Epithelial cell of prostate (primary cell): ENCODE data around the gene CPA4.

Experiments
- DNase-seq: peaks from one replicate; pipeline ENCODE4 v3.0.0-alpha.2; 2011; ENCODE audit warnings: low read depth, low spot score
- H3K27ac ChIP-seq: fragments of 450-650 bp; 2 replicates; pipeline ENCODE4 v1.5.1; 2017; ENCODE audit warnings: mild to moderate bottlenecking

CPA4 gene

DNA sequence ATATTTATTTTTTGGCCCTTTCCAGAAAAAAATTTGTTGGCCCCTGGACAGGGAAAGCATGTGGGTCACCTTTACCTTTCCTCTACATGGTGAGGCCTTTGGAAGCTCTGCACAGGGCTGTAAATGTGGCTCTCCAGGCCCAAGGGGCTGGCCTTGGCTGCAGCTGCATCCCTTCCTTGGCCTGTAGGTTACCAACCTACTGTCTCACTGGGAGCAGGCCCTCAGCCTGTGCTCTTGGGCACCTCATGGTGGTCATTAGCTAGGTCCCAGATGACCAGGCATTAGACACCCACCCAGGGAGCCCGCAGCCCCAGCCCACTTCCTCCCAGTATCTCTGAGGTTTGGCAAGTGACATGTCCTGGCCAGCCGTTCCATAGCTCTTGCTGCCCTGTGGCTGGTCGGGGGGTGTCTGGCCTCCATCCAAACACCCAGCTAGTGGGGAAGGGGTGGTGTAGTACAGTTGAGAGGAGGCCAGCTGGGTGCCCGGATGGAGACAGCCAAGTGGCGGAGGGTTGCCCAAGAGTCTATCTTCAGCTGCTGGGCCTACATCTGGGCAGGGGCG, 44.5 kb downstream of the CPA4 start:
- H3K27ac ChIP-seq = no peak overlapping the region
- no peak for DNase-seq

DNA sequence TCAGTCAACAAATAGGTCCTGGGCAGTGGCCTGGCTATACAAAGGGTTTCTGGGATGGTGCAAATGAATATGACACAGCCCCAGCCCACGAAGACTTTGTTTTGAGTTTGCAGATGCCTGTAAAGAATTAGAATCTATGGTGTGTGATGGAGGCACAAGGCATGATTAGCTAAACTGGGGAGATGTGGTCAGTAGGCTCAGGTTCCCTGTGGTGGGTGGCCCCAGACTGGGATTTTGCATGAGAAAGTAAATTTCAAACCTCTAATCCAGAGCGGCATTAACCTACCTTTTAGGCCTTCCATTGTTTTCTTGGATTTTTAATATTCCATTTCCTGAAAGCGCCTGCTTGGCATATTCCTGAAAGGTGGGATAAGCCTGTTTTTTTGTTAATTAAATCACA, 45.3 kb downstream of the CPA4 start:
- no peak for DNase-seq
- H3K27ac ChIP-seq = no peak overlapping the region

DNA sequence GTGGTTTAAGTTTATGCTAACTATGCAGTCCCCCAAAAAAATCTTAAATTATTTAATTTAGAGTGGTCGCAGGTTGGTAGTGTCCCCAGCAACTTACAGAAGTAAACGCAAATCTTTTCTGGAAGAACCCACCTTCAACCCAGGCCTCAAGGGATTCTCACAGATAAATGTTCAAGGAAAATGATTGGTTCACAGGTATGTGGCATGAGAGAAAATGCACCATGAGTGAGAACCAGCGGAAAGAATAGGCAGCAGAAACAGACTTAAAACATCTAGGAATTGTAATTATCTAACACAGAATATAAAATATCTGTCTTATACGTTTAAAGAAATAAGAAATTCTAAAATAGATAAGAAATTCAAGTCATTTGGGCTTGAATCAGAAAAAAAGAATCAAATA, 48.9 kb downstream of the CPA4 start:
- H3K27ac ChIP-seq = no peak overlapping the region
- no peak for DNase-seq

DNA sequence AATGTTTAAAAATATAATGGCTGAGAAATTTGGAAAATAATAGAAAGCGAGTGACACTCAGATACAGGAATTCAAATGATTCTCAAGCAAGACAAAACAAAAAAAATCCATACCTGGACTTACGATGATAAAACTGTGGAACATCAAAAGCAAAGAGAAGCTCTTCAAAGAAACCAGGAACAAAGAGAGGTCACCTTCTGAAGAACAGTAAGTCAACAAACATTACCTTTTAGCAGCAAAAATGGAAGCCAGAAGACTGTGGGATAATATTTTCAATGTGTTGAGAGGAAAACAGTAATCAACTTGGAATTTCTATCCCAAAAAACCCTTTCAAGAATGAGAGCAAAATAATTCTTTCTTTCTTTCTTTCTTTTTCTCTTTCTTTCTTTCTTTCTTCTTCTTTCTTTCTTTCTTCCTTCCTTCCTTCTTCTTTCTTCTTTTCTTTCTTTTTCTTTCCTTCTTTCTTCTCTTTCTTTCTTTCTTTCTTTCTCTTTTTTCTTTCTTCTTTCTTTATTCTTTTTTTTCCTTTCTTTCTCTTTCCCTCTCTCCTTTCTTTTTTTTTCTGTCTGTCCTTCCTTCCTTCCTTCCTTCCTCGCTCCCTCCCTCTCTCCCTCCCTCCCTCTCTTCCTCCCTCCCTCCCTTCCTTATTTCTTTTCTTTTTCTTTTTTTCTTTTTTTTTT, 49.9 kb downstream of the CPA4 start:
- H3K27ac ChIP-seq = no peak overlapping the region
- no peak for DNase-seq

DNA sequence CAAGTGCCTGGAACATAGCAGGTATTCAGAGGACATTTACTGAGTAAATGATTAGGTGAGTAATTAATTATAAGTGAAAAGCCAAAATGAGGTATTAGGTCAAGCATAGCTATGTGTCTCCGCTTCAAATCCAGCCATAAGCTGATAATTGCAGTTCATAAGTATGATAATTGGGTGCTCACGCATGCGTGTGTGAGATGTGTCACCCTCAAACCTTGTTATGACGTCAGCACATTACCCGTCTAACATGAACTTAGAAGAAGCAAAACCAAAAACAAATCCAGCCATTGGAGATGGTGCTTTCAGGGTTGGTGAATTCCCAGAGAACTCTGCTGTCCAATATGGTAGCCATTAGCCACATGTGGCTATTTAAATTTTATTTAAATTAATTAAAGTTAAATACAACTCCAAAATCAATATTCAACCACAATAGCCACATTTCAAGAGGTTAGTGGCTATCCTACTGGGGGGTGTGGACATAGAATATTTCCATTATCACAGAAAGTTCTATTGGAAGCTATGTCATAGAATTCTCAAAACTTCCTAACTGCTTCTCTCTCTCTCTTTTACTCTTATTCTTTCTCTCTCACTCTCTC, 51.4 kb downstream of the CPA4 start, which contains the start of gene CPA5:
TSS of gene CPA5 (plus strand) at position 546 of the 596 bp plus-strand sequence. CDS start 1,670 bp downstream, outside the sequence.
- no peak for DNase-seq
- no peak within 1 kb of the TSS for H3K27ac ChIP-seq

DNA sequence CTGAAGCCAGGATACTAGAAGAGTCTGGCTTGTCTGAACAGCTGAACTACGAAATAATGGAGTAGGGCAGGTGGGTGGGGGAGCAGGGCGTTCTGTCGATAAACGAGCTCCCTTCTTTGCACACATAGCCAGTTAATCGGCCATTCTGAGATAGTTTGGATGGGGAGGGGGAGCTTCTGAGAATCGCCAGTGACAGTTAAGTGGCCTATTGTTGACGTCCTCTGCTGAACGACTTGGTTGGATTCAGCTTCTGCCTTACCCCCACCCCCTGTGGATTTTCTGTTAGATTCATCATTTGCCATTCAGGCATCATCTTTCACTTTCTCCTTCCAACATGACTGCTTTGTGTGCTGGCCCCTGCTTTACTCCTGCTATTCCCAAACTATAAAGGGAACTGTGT, 52.2 kb downstream of the CPA4 start:
- no peak for DNase-seq
- H3K27ac ChIP-seq = no peak overlapping the region

DNA sequence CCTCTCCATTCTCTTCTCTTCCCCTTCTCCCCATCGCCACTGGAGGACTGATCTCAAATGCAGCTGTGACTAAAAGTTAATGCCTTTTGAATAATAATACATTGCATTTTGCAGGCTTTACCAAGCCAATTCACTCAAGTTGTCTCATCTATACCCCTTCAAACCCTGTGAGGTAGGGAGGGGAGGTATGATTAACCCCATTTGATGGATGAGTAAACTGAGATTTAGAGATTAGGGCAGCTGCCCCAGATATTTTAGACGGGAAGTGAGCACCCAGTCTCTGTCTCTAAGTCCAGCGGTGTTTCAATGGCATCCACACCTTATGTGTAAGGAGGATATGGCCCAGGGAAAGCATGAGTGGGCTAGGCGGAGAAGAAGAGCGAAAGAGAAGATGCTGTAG, 52.8 kb downstream of the CPA4 start:
- H3K27ac ChIP-seq = no peak overlapping the region
- no peak for DNase-seq

DNA sequence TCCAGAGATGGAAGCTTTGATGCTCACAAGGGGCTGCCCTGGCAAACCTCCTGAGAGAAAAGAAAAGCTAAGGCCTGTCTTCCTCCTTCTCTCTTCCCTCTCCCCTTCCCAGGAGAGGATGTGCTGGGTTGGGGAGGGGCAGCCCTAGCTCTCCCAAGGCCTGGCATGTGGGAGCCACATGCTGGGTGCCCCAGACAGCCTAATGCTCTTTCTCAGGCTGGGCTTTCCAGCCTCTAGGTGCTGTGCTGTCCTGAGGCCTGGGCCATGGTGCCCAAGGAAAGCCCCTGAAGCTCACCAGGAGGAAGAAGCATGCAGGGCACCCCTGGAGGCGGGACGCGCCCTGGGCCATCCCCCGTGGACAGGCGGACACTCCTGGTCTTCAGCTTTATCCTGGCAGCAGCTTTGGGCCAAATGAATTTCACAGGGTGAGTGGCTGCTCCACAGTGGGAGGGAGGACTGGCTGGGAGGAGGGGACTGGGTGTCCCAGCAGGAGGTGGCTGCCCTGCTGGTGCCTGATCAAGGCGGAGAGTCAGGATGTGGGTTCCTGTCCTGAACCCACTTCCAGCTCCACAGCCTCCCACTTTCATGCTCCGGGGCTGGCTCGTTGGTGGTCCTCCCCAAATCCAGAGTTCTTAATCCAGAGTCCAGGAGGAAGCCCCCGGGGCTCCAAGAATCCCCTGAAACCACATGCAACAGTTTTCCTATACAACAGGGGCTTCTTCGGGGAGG, 53.4 kb downstream of the CPA4 start:
- no peak for DNase-seq
- H3K27ac ChIP-seq = no peak overlapping the region

DNA sequence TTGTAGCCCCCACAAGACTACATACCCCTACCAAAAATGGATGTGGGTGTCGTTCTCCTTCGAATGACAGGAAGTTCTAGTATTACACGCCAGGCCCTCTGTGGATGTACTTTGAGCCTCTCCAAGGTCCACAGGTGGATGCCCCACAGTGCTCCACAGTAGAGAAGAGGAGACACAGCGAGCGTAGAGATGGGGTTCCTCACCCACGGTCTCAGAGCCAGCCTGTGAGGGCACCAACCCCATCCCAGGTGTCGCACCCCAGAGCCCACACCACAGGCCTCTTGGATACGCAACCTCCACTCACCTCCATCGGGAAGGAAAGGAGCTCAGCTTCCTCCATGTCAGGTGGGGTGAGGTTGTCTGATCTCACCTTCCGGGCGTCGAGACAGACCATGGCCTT, 54.0 kb downstream of the CPA4 start:
- DNase-seq = no peak
- H3K27ac ChIP-seq = no peak overlapping the region

DNA sequence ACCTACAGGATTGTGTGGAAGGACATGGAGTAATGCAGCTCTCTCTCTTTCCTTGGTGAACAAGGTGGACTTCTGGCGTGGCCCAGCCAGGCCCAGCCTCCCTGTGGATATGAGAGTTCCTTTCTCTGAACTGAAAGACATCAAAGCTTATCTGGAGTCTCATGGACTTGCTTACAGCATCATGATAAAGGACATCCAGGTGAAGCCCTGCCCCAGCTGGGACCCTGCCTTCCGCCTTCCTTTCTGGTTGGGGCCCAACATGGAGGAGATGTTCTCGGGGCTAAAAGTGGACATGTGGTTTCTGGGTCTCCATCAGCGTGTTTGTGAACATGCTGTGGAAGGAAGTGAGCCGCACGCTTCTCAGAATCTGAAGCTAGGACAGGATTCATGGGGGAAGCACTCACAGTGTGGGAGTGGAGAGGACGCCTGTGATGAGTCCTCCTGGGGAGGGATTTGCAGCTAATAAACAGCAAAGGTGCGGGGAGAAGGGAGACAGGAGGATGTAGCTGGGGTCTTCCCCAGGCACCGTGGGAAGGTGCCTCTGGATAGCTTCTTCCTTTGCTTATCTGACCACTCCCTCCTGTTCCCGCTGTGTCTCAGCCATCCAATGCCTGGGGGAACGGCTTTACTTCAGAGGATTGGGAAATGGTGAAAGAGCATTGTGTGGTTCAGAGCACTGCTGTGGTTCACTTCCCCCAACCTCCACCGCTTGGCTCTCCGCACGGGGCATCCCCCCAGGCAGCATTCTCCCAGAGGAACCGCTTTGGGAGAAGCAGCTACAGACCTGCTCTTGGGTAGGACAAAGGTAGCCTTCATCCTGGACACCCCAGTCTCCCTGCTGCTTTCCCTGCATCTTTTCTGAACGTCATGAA, 57.2 kb downstream of the CPA4 start:
- H3K27ac ChIP-seq = no peak overlapping the region
- DNase-seq = no peak

DNA sequence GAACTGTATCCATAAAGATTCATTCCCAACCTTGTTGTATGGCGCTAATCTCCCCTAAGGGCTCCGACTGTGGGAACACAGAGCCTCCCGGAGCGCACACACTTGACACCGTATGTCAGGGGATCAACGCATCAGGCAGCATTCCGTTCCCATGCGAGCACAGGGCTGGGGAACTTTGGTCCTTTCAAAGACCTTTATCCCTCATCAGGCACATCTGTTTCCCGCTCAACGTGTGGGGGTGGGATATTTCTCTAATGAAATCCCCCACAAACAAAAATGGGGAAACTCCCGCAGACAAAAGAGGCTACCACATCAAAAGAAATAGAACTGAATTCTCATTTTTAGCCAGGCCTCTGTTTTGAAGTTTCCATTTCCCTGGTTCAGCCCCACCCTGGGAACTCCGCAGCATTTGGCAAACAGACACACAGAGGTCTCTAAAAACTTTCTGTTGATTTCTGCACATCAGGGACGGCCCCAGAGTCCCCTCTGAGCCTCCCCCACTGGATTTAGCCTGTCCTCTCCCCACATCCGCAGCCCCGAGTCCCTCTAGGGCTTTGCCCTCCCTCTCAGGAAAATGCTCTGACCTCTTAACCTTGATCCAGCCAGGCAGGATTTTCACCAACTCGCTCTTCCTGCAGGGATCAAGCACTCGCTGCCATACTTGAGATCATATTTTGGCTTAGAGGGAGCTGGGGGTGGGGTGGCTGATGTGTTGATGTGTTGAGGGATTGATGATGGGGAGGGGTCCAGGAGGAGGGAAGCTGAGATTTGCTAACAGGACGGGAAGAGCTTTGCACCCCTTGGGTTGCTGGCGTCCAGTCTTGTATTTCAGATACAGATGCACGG, 58.2 kb downstream of the CPA4 start:
- no peak overlapping the region for H3K27ac ChIP-seq
- no peak for DNase-seq

DNA sequence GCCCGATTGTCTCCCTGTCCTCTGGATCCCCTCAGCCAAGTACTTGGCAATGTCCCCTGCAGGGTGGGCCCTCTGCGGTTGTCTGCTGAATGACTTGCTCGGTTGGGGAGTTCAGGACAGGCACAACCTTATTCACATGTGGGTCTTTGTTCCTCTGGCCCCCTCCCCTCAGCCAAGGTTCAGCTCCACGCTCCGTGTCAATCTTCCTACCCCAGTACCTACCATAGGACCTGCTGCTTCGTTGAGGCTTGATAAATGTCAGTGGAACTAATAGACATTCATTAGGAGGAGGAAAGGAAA, 58.8 kb downstream of the CPA4 start:
- DNase-seq = no peak
- no peak overlapping the region for H3K27ac ChIP-seq

DNA sequence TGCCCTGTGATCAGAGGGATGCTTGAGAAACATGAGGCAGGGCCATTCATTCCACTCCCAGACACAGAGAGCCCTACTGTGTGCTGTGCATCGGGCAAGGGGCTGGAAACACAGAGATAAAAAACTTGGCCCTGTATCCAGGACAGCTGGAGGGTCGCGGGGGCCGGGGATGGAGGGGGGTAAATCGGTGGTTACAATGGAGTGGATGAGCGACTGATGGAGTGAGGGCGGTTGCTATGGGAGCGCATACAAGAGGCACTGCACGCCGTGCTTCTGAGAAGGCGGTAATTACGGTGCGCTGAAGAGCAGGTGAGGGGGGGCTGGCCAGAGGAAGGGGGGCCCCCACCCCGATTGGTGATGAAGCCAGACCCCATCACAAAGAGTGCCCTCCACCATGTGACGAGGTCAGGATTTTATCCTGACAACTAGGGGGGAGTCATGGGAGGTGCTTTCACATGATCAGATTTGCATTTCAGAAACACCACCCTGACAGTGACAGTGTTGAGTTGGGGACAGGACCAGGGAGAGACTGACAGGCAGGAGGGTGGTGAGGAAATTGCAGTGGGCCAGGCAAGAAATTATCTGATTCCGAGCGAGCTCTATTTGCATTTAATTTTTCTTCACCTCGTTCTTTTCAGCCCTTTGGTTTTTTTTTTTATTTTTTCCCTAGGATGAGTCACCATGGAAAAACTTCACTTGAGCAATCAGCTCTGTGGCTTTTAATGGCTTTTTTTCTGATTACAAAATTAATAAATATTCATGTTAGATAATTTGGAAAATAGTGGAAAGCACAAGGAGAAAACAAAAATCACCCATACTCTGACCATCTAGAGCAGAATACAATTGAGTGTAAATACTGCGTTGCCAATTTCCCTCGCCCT, 59.5 kb downstream of the CPA4 start:
- no peak for DNase-seq
- H3K27ac ChIP-seq = no peak overlapping the region

DNA sequence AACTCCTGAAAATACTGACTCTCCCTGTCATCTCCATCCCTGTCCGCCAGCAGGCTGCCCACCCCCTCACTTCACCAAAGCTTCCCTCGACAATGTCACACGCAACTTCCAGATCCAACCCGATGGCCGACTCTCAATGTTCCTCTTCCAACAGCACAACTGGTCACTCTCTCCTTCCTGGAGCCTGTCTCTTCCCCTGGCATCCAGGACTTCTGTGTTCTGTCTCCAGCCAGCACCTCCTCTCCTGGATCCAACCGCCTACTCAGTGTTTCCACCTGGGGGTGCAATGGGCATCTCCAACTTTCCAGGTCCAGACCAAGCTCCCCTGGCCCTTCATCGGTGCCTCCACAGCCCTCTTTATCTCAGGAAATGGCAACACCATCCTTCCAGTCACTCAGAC, 60.2 kb downstream of the CPA4 start:
- no peak for DNase-seq
- no peak overlapping the region for H3K27ac ChIP-seq

DNA sequence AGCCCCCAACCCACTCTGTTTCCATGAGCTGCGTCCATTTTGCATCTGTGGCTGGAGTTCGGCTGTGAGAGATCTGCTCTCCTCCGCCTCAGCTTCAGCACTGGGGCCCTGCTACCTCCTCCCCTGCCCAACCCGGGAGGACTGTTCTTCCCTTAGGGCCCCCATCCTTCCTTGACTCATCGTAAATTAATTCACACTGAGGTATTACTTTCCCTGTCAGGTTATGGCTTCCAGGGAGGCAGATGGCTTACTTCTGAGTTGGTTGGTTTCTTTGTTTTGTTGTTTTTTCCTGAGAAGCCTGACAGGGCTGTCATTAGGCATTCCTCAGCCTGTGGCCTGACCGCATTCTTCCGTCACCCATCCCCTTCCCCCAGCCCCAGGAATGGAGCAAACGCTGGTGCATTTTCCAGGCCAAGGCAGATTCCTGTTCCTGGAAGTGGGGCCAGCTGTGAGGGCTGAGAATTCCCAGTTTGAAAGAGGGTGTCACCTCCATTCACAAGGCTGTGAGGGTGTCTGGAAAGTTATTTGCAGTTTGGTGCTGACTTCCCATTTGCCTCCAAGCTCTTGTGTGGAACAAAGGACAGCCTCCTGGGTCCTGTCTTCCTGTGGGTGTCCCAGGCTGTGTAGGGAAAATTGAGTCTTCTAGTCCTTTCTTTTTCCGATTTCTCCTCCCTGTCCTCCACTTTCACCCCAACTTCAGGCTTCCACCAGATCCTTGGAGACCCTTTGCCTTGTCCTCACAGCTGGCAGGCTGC, 63.3 kb downstream of the CPA4 start:
- peak overlapping the region; percentile 91 for H3K27ac ChIP-seq
- DNase-seq = peak; percentile 80

DNA sequence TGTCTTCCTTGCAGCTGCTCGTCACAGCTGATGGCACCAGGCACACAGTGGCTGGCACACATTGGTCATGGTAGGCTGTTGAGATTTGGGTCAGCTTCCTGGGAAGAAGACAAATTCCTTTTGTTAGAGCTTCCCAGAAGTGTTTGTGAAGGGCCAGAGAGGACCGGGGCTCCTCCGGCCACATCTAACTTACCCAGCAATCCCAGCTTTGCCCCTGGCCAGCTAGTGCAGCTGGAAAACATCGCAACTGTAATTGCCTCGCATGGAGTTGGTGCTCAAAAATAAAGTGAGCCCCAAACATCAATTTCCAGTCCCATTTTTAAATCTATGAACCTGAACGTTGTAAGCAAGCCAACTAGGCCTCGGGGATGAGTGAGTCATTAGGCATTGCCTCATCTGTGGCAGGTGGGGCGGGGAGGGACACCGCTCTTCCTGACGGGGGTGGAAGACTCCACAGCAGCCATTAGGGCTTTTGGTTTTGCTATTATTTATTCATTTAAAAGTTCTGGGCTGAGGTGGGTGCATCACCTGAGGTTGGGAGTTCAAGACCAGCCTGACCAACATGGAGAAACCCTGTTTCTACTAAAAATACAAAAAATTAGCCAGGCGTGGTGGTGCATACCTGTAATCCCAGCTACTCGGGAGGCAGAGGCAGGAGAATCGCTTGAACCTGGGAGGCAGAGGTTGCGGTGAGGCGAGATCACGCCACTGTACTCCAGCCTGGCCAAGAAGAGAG, 64.1 kb downstream of the CPA4 start:
- H3K27ac ChIP-seq = peak overlapping the region; percentile 91
- peak; percentile 74 for DNase-seq

DNA sequence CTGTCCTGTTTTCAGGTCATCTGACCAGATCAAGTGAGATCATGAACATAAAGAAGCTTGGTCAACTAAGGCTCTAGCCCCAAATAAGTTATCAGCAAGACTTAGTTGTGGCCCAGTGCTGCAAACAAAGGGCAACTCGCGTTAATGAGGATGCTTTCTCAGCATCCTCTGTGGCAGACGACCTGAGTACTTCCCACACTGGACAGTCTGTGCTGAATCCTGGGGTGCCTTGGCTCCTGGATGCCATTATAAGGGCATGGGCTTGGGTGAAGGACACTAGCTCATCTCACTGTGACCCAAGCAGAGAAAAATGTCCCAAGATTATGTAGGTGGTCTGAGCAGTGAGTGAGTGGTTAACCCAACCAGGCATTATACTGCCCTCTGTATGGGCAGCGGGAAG, 65.5 kb downstream of the CPA4 start:
- H3K27ac ChIP-seq = no peak overlapping the region

More for the DNA sequence above, 65.5 kb downstream of the CPA4 start:
- no peak for DNase-seq
